ENCODE results near the gene FHIP2A.
"Not testable (repeated sequence)": the region's sequence is repeated elsewhere in the genome, so short reads cannot be mapped to it uniquely, and the experiment has no call there.

Gene FHIP2A

GRCh38 chr10:114822444-114823076 is 980 bp downstream of the FHIP2A start:
- Histone ChIP-seq H3K4me3 (ENCODE audit: low read length) (peak overlapping the region; percentile 62), H3K9me3 (ENCODE audit: control insufficient read depth, low read length) (no peaks in the 10 kb centered on the region), H3K27me3 (ENCODE audit: control insufficient read depth, insufficient read depth, low read length) (no peaks in the 10 kb centered on the region), H3K9ac (ENCODE audit: low read length) (peak overlapping the region; percentile 97), H3K36me3 (ENCODE audit: control insufficient read depth, insufficient read depth, low read length) (no peaks in the 10 kb centered on the region), H3K4me1 (ENCODE audit: control insufficient read depth, insufficient read depth, low read length) (peaks cover 22% of the 10 kb centered on the region)

GRCh38 chr10:114823077-114823463 is 1.5 kb downstream of the FHIP2A start:
- Histone ChIP-seq H3K9ac (ENCODE audit: low read length) (peak overlapping the region; percentile 97), H3K4me1 (ENCODE audit: control insufficient read depth, insufficient read depth, low read length) (peaks cover 22% of the 10 kb centered on the region), H3K9me3 (ENCODE audit: control insufficient read depth, low read length) (no peaks in the 10 kb centered on the region)

GRCh38 chr10:114824391-114824790 is 2.8 kb downstream of the FHIP2A start:
- Histone ChIP-seq H3K27me3 (ENCODE audit: control insufficient read depth, insufficient read depth, low read length) (no peaks in the 10 kb centered on the region), H3K9ac (ENCODE audit: low read length) (peak overlapping the region; percentile 28), H3K4me3 (ENCODE audit: low read length) (no peak overlapping the region), H3K36me3 (ENCODE audit: control insufficient read depth, insufficient read depth, low read length) (no peaks in the 10 kb centered on the region), H3K4me1 (ENCODE audit: control insufficient read depth, insufficient read depth, low read length) (peaks cover 22% of the 10 kb centered on the region), H3K9me3 (ENCODE audit: control insufficient read depth, low read length) (no peaks in the 10 kb centered on the region)

More at GRCh38 chr10:114823077-114823463, 1.5 kb downstream of the FHIP2A start:
- Histone ChIP-seq H3K36me3 (ENCODE audit: control insufficient read depth, insufficient read depth, low read length) (no peaks in the 10 kb centered on the region), H3K4me3 (ENCODE audit: low read length) (peak overlapping the region; percentile 62), H3K27me3 (ENCODE audit: control insufficient read depth, insufficient read depth, low read length) (no peaks in the 10 kb centered on the region)

- Histone ChIP-seq H3K27me3 (ENCODE audit: control insufficient read depth, insufficient read depth, low read length) (no peaks in the 10 kb centered on the region), H3K9me3 (ENCODE audit: control insufficient read depth, low read length) (no peaks in the 10 kb centered on the region), H3K4me1 (ENCODE audit: control insufficient read depth, insufficient read depth, low read length) (peaks cover 22% of the 10 kb centered on the region), H3K36me3 (ENCODE audit: control insufficient read depth, insufficient read depth, low read length) (no peaks in the 10 kb centered on the region), H3K9ac (ENCODE audit: low read length) (peak overlapping the region; percentile 16), H3K4me3 (ENCODE audit: low read length) (no peak overlapping the region)
These were observed 4.1 kb downstream of the FHIP2A start for GRCh38 chr10:114825513-114826253.

GRCh38 chr10:114829160-114829909 is 7.8 kb downstream of the FHIP2A start:
- no peaks in the 10 kb centered on the region for H3K27me3 ChIP-seq (ENCODE audit: control insufficient read depth, insufficient read depth, low read length)
- H3K4me3 ChIP-seq (ENCODE audit: low read length) = no peak overlapping the region
- H3K4me1 ChIP-seq (ENCODE audit: control insufficient read depth, insufficient read depth, low read length) = peaks cover 14% of the 10 kb centered on the region

GRCh38 chr10:114831186-114831867 is 9.7 kb downstream of the FHIP2A start:
- H3K4me3 ChIP-seq (ENCODE audit: low read length) = no peak overlapping the region

More at GRCh38 chr10:114829160-114829909, 7.8 kb downstream of the FHIP2A start:
- Histone ChIP-seq H3K36me3 (ENCODE audit: control insufficient read depth, insufficient read depth, low read length) (no peaks in the 10 kb centered on the region), H3K9ac (ENCODE audit: low read length) (no peak overlapping the region), H3K9me3 (ENCODE audit: control insufficient read depth, low read length) (no peaks in the 10 kb centered on the region)

GRCh38 chr10:114837690-114838089 is 16.1 kb downstream of the FHIP2A start:
- Histone ChIP-seq H3K36me3 (ENCODE audit: control insufficient read depth, insufficient read depth, low read length) (no peaks in the 10 kb centered on the region), H3K9me3 (ENCODE audit: control insufficient read depth, low read length) (no peaks in the 10 kb centered on the region), H3K9ac (ENCODE audit: low read length) (no peak overlapping the region)

More at GRCh38 chr10:114831186-114831867, 9.7 kb downstream of the FHIP2A start:
- H3K36me3 ChIP-seq (ENCODE audit: control insufficient read depth, insufficient read depth, low read length) = no peaks in the 10 kb centered on the region
- H3K27me3 ChIP-seq (ENCODE audit: control insufficient read depth, insufficient read depth, low read length) = no peaks in the 10 kb centered on the region
- H3K9me3 ChIP-seq (ENCODE audit: control insufficient read depth, low read length) = no peaks in the 10 kb centered on the region
- no peak overlapping the region for H3K9ac ChIP-seq (ENCODE audit: low read length)
- H3K4me1 ChIP-seq (ENCODE audit: control insufficient read depth, insufficient read depth, low read length) = peaks cover under 1% of the 10 kb centered on the region

GRCh38 chr10:114839901-114840300 is 18.3 kb downstream of the FHIP2A start:
- Histone ChIP-seq H3K9me3 (ENCODE audit: control insufficient read depth, low read length) (no peaks in the 10 kb centered on the region), H3K4me1 (ENCODE audit: control insufficient read depth, insufficient read depth, low read length) (no peaks in the 10 kb centered on the region), H3K4me3 (ENCODE audit: low read length) (no peak overlapping the region), H3K9ac (ENCODE audit: low read length) (no peak overlapping the region), H3K27me3 (ENCODE audit: control insufficient read depth, insufficient read depth, low read length) (no peaks in the 10 kb centered on the region), H3K36me3 (ENCODE audit: control insufficient read depth, insufficient read depth, low read length) (no peaks in the 10 kb centered on the region)

More at GRCh38 chr10:114837690-114838089, 16.1 kb downstream of the FHIP2A start:
- no peaks in the 10 kb centered on the region for H3K27me3 ChIP-seq (ENCODE audit: control insufficient read depth, insufficient read depth, low read length)
- H3K4me3 ChIP-seq (ENCODE audit: low read length) = no peak overlapping the region
- no peaks in the 10 kb centered on the region for H3K4me1 ChIP-seq (ENCODE audit: control insufficient read depth, insufficient read depth, low read length)

GRCh38 chr10:114845978-114846693 is 24.6 kb downstream of the FHIP2A start:
- no peak overlapping the region for H3K4me3 ChIP-seq (ENCODE audit: low read length)
- H3K36me3 ChIP-seq (ENCODE audit: control insufficient read depth, insufficient read depth, low read length) = peaks cover 4% of the 10 kb centered on the region
- no peaks in the 10 kb centered on the region for H3K9me3 ChIP-seq (ENCODE audit: control insufficient read depth, low read length)
- H3K4me1 ChIP-seq (ENCODE audit: control insufficient read depth, insufficient read depth, low read length) = no peaks in the 10 kb centered on the region
- H3K9ac ChIP-seq (ENCODE audit: low read length) = no peak overlapping the region
- H3K27me3 ChIP-seq (ENCODE audit: control insufficient read depth, insufficient read depth, low read length) = no peaks in the 10 kb centered on the region

- not testable (repeated sequence) for H3K27me3 ChIP-seq (ENCODE audit: control insufficient read depth, insufficient read depth, low read length); H3K36me3 ChIP-seq (ENCODE audit: control insufficient read depth, insufficient read depth, low read length); H3K4me1 ChIP-seq (ENCODE audit: control insufficient read depth, insufficient read depth, low read length); H3K4me3 ChIP-seq (ENCODE audit: low read length); H3K9ac ChIP-seq (ENCODE audit: low read length); H3K9me3 ChIP-seq (ENCODE audit: control insufficient read depth, low read length)
These were observed 25.9 kb downstream of the FHIP2A start for GRCh38 chr10:114847517-114847916.

- Histone ChIP-seq H3K4me1 (ENCODE audit: control insufficient read depth, insufficient read depth, low read length) (no peaks in the 10 kb centered on the region), H3K27me3 (ENCODE audit: control insufficient read depth, insufficient read depth, low read length) (no peaks in the 10 kb centered on the region), H3K4me3 (ENCODE audit: low read length) (no peak overlapping the region), H3K9me3 (ENCODE audit: control insufficient read depth, low read length) (no peaks in the 10 kb centered on the region), H3K36me3 (ENCODE audit: control insufficient read depth, insufficient read depth, low read length) (peaks cover 4% of the 10 kb centered on the region), H3K9ac (ENCODE audit: low read length) (no peak overlapping the region)
These were observed 28.1 kb downstream of the FHIP2A start for GRCh38 chr10:114849674-114850073.
